HCT116 (cell line): ENCODE measurements around the gene HARBI1. TPM values are rescaled to one million over a fixed set of nuclear protein-coding genes. Genes with fewer than 3 reads are reported as not detected.

ENCODE experiments used
- ATAC-seq: fragments of 200-7000 bp; cut with Tn5 transposase; 2 replicates; pipeline ENCODE4 v1.9.1; 2020; ENCODE audit warnings: mild to moderate bottlenecking, moderate library complexity
- BruUV-seq: library from RNA; stranded (reverse); fragments of 400-500 nt; replicated peaks from 2 replicates; lab custom pipeline; 2021; lab: Mats Ljungman, UMichigan
- CTCF ChIA-PET: fragments of 300-600 bp; sonication (Branson Sonifier 250); formaldehyde crosslinking; loops from one replicate; lab custom pipeline; 2021; ENCODE audit warnings: antibody characterized with exemption; lab: Charles Lee
- POLR2A ChIA-PET: fragments of 300-600, 350-600 bp; sonication (Branson Sonifier 250); formaldehyde crosslinking; loops from one replicate; lab custom pipeline; 2021; ENCODE audit warnings: antibody characterized with exemption; lab: Charles Lee
- RAD21 ChIA-PET, 2 experiments: fragments of 300-600 bp; sonication (Branson Sonifier 250); formaldehyde crosslinking; loops; one replicate each; lab custom pipeline; 2023; ENCODE audit warnings: low total read pairs in 2 of 2; ENCODE audit not compliant: uncharacterized antibody in 2 of 2, unreplicated experiment in 2 of 2, low non-redundant PET in 1 of 2; lab: Charles Lee
- DNase-seq: peaks from one replicate; pipeline ENCODE4 v3.0.0-alpha.2; 2010; ENCODE audit warnings: low read depth, low spot score
- H2AFZ ChIP-seq: fragments of 200-600 bp; shearing (Covaris generic), sonication (generic); 2 replicates; pipeline ENCODE4 v1.6.1; 2017; ENCODE audit warnings: low read depth, mixed run types, mixed read lengths, antibody characterized with exemption, low read length; ENCODE audit not compliant: poor library complexity, severe bottlenecking
- H3K27ac ChIP-seq: 2 replicates; pipeline ENCODE4 v1.5.1; 2012; ENCODE audit warnings: low read depth, low read length
- H3K27me3 ChIP-seq: fragments of 200-600 bp; sonication (generic); 2 replicates; pipeline ENCODE4 v1.6.1; 2016; ENCODE audit warnings: mixed run types, low read length, mixed read lengths; ENCODE audit not compliant: insufficient read depth
- H3K36me3 ChIP-seq, 2 experiments: fragments of 200-500 bp in 1 of 2; fragments of 200-600 bp in 1 of 2; sonication (Bioruptor generic) in 1 of 2; sonication (generic) in 1 of 2; 2 replicates each; pipeline versions ENCODE4 v1.5.1 to v1.6.1; 2014 to 2016; ENCODE audit warnings: low read length in 2 of 2, inconsistent platforms in 1 of 2, mixed read lengths in 1 of 2, mixed run types in 1 of 2; ENCODE audit not compliant: insufficient read depth in 2 of 2, control insufficient read depth in 1 of 2
- H3K4me1 ChIP-seq, 2 experiments: fragments of 200-600 bp in 1 of 2; sonication (generic) in 1 of 2; 2 replicates each; pipeline versions ENCODE4 v1.5.1 to v1.6.1; 2012 to 2017; ENCODE audit warnings: low read length in 2 of 2, inconsistent platforms in 1 of 2, mild to moderate bottlenecking in 1 of 2, mixed read lengths in 1 of 2, mixed run types in 1 of 2, moderate library complexity in 1 of 2; ENCODE audit not compliant: insufficient read depth in 2 of 2, control insufficient read depth in 1 of 2
- H3K4me2 ChIP-seq: fragments of 200-600 bp; sonication (generic); 2 replicates; pipeline ENCODE4 v1.6.1; 2017; ENCODE audit warnings: mixed run types, low read length, mixed read lengths
- H3K4me3 ChIP-seq, 2 experiments: fragments of 200-600 bp in 1 of 2; sonication (generic) in 1 of 2; replicated peaks in 1 of 2; 2 replicates each; pipeline ENCODE4 v1.5.1; 2011 to 2016; ENCODE audit warnings: low read length in 2 of 2, control low read depth in 1 of 2, low read depth in 1 of 2, mild to moderate bottlenecking in 1 of 2, mixed read lengths in 1 of 2, mixed run types in 1 of 2
- H3K79me2 ChIP-seq: fragments of 200-600 bp; sonication (generic); 2 replicates; pipeline ENCODE4 v1.6.1; 2017; ENCODE audit warnings: mild to moderate bottlenecking, mixed run types, low read length, moderate library complexity, mixed read lengths; ENCODE audit not compliant: insufficient read depth
- H3K9ac ChIP-seq: fragments of 200-600 bp; sonication (generic); 2 replicates; pipeline ENCODE4 v1.6.1; 2016; ENCODE audit warnings: low read length, mixed read lengths
- H3K9me2 ChIP-seq: fragments of 200-600 bp; sonication (generic), shearing (Covaris generic); 2 replicates; pipeline ENCODE4 v1.6.1; 2017; ENCODE audit warnings: mixed run types, mild to moderate bottlenecking, moderate library complexity; ENCODE audit not compliant: insufficient read depth
- H3K9me3 ChIP-seq, 2 experiments: fragments of 200-500 bp in 1 of 2; fragments of 200-600 bp in 1 of 2; sonication (Bioruptor generic) in 1 of 2; sonication (generic) in 1 of 2; 2 replicates each; pipeline ENCODE4 v1.6.1; 2014 to 2017; ENCODE audit warnings: low read length in 2 of 2, mixed read lengths in 2 of 2, inconsistent platforms in 1 of 2, low read depth in 1 of 2, mild to moderate bottlenecking in 1 of 2, mixed run types in 1 of 2, moderate library complexity in 1 of 2; ENCODE audit not compliant: control insufficient read depth in 1 of 2, insufficient read depth in 1 of 2
- H4K20me1 ChIP-seq: fragments of 200-600 bp; sonication (generic), shearing (Covaris generic); 2 replicates; pipeline ENCODE4 v1.6.1; 2017; ENCODE audit warnings: mixed run types, mild to moderate bottlenecking, moderate library complexity; ENCODE audit not compliant: insufficient read depth
- CBX3 ChIP-seq: IDR thresholded peaks from 2 replicates; pipeline ENCODE4 v1.6.1; 2012; ENCODE audit warnings: low read depth
- EGR1 ChIP-seq: IDR thresholded peaks from 2 replicates; pipeline ENCODE4 v1.6.1; 2012; ENCODE audit warnings: low read depth
- ELF1 ChIP-seq: IDR thresholded peaks from 2 replicates; pipeline ENCODE4 v1.6.1; 2012; ENCODE audit warnings: low read depth, borderline replicate concordance
- EZH2 ChIP-seq: fragments of 200-600 bp; sonication (generic); IDR thresholded peaks from 2 replicates; pipeline ENCODE4 v1.6.1; 2017; ENCODE audit warnings: antibody characterized with exemption, mixed run types
- EZH2phosphoT487 ChIP-seq: fragments of 200-600 bp; IDR thresholded peaks from 2 replicates; pipeline ENCODE4 v1.6.1; 2018; ENCODE audit warnings: antibody characterized with exemption, borderline replicate concordance
- FOSL1 ChIP-seq: IDR thresholded peaks from 2 replicates; pipeline ENCODE4 v1.6.1; 2012; ENCODE audit warnings: low read depth
- JUND ChIP-seq: IDR thresholded peaks from 2 replicates; pipeline ENCODE4 v1.6.1; 2012
- MAX ChIP-seq: IDR thresholded peaks from 2 replicates; pipeline ENCODE4 v1.6.1; 2012
- REST ChIP-seq: IDR thresholded peaks from 2 replicates; pipeline ENCODE4 v1.6.1; 2012; ENCODE audit warnings: low read depth
- SIN3A ChIP-seq: IDR thresholded peaks from 2 replicates; pipeline ENCODE4 v1.6.1; 2012; ENCODE audit warnings: low read depth
- SP1 ChIP-seq: IDR thresholded peaks from 2 replicates; pipeline ENCODE4 v1.6.1; 2012; ENCODE audit warnings: low read depth
- intact Hi-C: fragments of 100-400 bp; cut with micrococcal nuclease; formaldehyde crosslinking; loops from 2 replicates; pipeline ENCODE4 v1.10.0; 2022
- total RNA-seq: library from RNA; stranded (reverse); gene quantifications from one replicate; pipeline ENCODE4 v1.2.1, GENCODE V29; 2021; ENCODE audit not compliant: unreplicated experiment

The HARBI1 gene
- total RNA-seq, 1 experiment from 2014 or later, result 1.9 TPM

GRCh38 chr11:46582588-46582987 is 34.4 kb downstream of the HARBI1 start:
- Histone ChIP-seq H3K27ac (no peak overlapping the region), H3K4me2 (no peak overlapping the region), H3K9me2 (no peaks in the 10 kb centered on the region), H3K9me3 (no peaks in the 10 kb centered on the region)
- no peak for ATAC-seq
- intact Hi-C loops, result no loop called here
- no TSS peak for BruUV-seq
- TF ChIP-seq JUND (no peak), EZH2phosphoT487 (no peak), REST (no peak), FOSL1 (no peak), CBX3 (no peak), EGR1 (no peak), SIN3A (no peak), EZH2 (no peak), MAX (no peak), SP1 (no peak), ELF1 (no peak)
- TF ChIP-seq, all 23 proteins: peak for 0
- Histone ChIP-seq H3K9ac (no peak overlapping the region), H3K4me1 (peaks cover 2 to 11% of the 10 kb centered on the region in 2 experiments; a peak in 2 of 4 replicates), H3K27me3 (no peaks in the 10 kb centered on the region), H3K4me3 (no peak overlapping the region), H3K36me3 (no peaks in the 10 kb centered on the region), H3K79me2 (peaks cover 63% of the 10 kb centered on the region), H2AFZ (no peak overlapping the region), H4K20me1 (no peaks in the 10 kb centered on the region)
- POLR2A ChIA-PET, result no interaction called here
- RAD21 ChIA-PET, result no interaction called here
- CTCF ChIA-PET, result no interaction called here
- DNase-seq, result no peak
